H1 (cell line): ENCODE results near the gene TMED8. TPM values are rescaled to one million over a fixed set of nuclear protein-coding genes. Genes with fewer than 3 reads are reported as not detected.

Experiments
- POU5F1 ChIP-seq: IDR thresholded peaks from 2 replicates; pipeline ENCODE4 v1.6.1; 2011; ENCODE audit warnings: low read depth, mild to moderate bottlenecking, low read length, moderate library complexity
- SIN3A ChIP-seq, 2 experiments: IDR thresholded peaks in 1 of 2; conservative IDR thresholded peaks in 1 of 2; 2 replicates each; pipeline ENCODE4 v1.6.1; 2011 to 2012; ENCODE audit warnings: low read length in 2 of 2, improper control_type of control experiment in 1 of 2, low read depth in 1 of 2, mild to moderate bottlenecking in 1 of 2
- polyA plus RNA-seq, 7 experiments: library from polyadenylated mRNA; depleted of rRNA in 3 of 7; stranded (reverse) in 5 of 7; unstranded in 2 of 7; fragments of >200 nt in 5 of 7; fragments of 200-250 nt in 2 of 7; gene quantifications; 1 replicate in 5 of 7; 2 replicates in 1 of 7; 4 replicates in 1 of 7; pipeline versions ENCODE4 v1.2.1 to v1.2.3, GENCODE V29; 2011 to 2013; ENCODE audit warnings: missing spikeins in 2 of 7, mixed read lengths in 2 of 7
- total RNA-seq: library from RNA; stranded (reverse); fragmentation: NEBNext Ultra II Directional; extraction: Animal tissue kit (Norgen Biotek cat#: 25700); gene quantifications from 2 replicates; pipeline ENCODE4 v1.2.1, GENCODE V29; 2021

TMED8 gene
- total and polyA plus RNA-seq, 2 of the 8 experiments (the other 6 are each of a cell fraction or from before 2014, with no cell fraction given): 5.5 to 13.4 TPM

DNA sequence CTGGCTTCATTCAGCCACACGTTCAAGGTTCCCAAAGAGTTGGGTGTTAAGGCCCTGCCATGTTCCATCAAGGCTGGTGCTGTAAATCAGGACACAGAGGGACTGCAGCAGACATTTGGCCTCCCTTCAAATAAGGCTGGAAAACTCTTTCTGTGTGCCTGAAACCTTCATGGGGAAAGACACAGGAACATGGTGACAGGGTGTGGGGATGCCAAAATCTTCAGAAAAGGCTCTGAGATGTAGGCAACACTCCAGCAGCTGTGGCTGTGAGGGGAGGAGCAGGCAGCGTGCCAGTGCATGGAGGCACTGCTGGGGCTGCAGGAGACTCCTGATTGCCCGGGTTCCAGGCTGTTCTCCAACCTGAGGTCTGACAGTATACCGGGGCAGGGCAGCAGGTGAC lies 71.2 kb downstream of the TMED8 start (continued):
- TF ChIP-seq POU5F1 (no peak), SIN3A (conservative IDR thresholded peaks at IDR 0.05 in 1 of 2, IDR thresholded peaks at IDR 0.05 in 1 of 2; ENCODE audit: low read depth in 1 of 2, low read length in 2 of 2) (no peak)
